Kidney (tissue), 14 donors: Measurements from ENCODE around the gene NTRK2. TPM values are rescaled to one million over a fixed set of nuclear protein-coding genes. Genes with fewer than 3 reads are reported as not detected.
A peak's percentile ranks its signal among the peaks of the same experiment; 100 is the strongest.

Source experiments
- DNase-seq, 5 donors: peaks; one replicate each; pipeline ENCODE4 v3.0.0-alpha.2; 2013 to 2020
- FAIRE-seq: peaks from 2 replicates; lab custom pipeline; 2012; peaks lifted over from hg19 to GRCh38; lab: Jason Lieb, UNC
- H3K27ac ChIP-seq, 2 donors: one replicate each; pipeline ENCODE4 v1.7.0; 2013; ENCODE audit warnings: low read depth in 2 of 2, low read length in 2 of 2, inconsistent platforms in 1 of 2
- H3K27me3 ChIP-seq: one replicate; pipeline ENCODE4 v1.7.1; 2013; ENCODE audit warnings: low read length, inconsistent platforms; ENCODE audit not compliant: control insufficient read depth, insufficient read depth
- H3K36me3 ChIP-seq, 3 donors: one replicate each; pipeline versions ENCODE4 v1.7.0 to v1.7.1; 2013; ENCODE audit warnings: low read length in 3 of 3, control low read depth in 1 of 3, inconsistent platforms in 1 of 3; ENCODE audit not compliant: insufficient read depth in 3 of 3, control insufficient read depth in 2 of 3
- H3K4me1 ChIP-seq, 3 donors: one replicate each; pipeline versions ENCODE4 v1.7.0 to v1.7.1; 2013; ENCODE audit warnings: low read length in 3 of 3, inconsistent platforms in 1 of 3, low read depth in 1 of 3; ENCODE audit not compliant: control insufficient read depth in 2 of 3, insufficient read depth in 2 of 3
- H3K4me3 ChIP-seq, 3 donors: one replicate each; pipeline versions ENCODE4 v1.7.0 to v1.8.1; 2013; ENCODE audit warnings: low read length in 3 of 3, control low read depth in 1 of 3, inconsistent platforms in 1 of 3
- H3K9ac ChIP-seq, 3 donors: one replicate each; pipeline versions ENCODE4 v1.7.0 to v1.7.1; 2013; ENCODE audit warnings: low read length in 3 of 3, control low read depth in 1 of 3, inconsistent platforms in 1 of 3
- H3K9me3 ChIP-seq, 3 donors: one replicate each; pipeline versions ENCODE4 v1.7.0 to v1.7.1; 2013; ENCODE audit warnings: low read length in 3 of 3, control low read depth in 1 of 3, inconsistent platforms in 1 of 3; ENCODE audit not compliant: control insufficient read depth in 2 of 3, insufficient read depth in 1 of 3
- CTCF ChIP-seq: IDR thresholded peaks from 3 replicates; pipeline ENCODE4 v1.5.1; 2012; ENCODE audit warnings: mild to moderate bottlenecking, moderate library complexity, borderline replicate concordance; ENCODE audit not compliant: insufficient read depth; ENCODE audit errors: extremely low read depth
- intact Hi-C: fragments of 100-400 bp; cut with DNase I; formaldehyde crosslinking; loops from one replicate; pipeline ENCODE4 v1.11.1; 2022
- polyA plus RNA-seq: library from polyadenylated mRNA; stranded (reverse); fragments of 350-450 nt; fragmentation: Illumina TruSeq; extraction: RNeasy Lipid Tissue Mini Kit (QIAGEN cat#74804); gene quantifications from one replicate; pipeline ENCODE4 v1.2.3, GENCODE V29; 2014; ENCODE audit warnings: low read depth, low replicate concordance; ENCODE audit not compliant: insufficient read depth
- total RNA-seq: library from RNA; stranded (reverse); fragmentation: NEBNext Ultra II Directional; extraction: Animal tissue kit (Norgen Biotek cat#: 25700); gene quantifications from one replicate; pipeline ENCODE4 v1.2.1, GENCODE V29; 2021
- donor health status: control.
- donor health status: control.
- donor health status: control.
- donor health status: control.
- donor health status: control.
- donor health status: DM: yes; HTN: yes; CAD: no.
- donor health status: Normal renal cell carcinoma (clear cell type).

Gene NTRK2
- total and polyA plus RNA-seq, 2 donors from 2014 or later = 20.0 to 41.2 TPM

GRCh38 chr9:84622981-84623380, 46.5 kb upstream of the NTRK2 start:
- H3K27me3 ChIP-seq = no peaks in the 10 kb centered on the region
- H3K9me3 ChIP-seq = no peaks in the 10 kb centered on the region
- no peak overlapping the region for H3K27ac ChIP-seq
- no peak overlapping the region for H3K9ac ChIP-seq
- no peak for FAIRE-seq
- intact Hi-C loops = no loop called here
- no peaks in the 10 kb centered on the region for H3K36me3 ChIP-seq
- TF ChIP-seq CTCF = no peak
- no peak for DNase-seq
- no peaks in the 10 kb centered on the region for H3K4me1 ChIP-seq
- H3K4me3 ChIP-seq = no peak overlapping the region

GRCh38 chr9:84636436-84636835, 33.1 kb upstream of the NTRK2 start:
- TF ChIP-seq CTCF = no peak
- H3K27ac ChIP-seq = no peak overlapping the region
- no peak overlapping the region for H3K4me3 ChIP-seq
- peaks cover 0 to 7% (median 5%) of the 10 kb centered on the region in 3 donors for H3K9me3 ChIP-seq
- H3K36me3 ChIP-seq = no peaks in the 10 kb centered on the region
- H3K27me3 ChIP-seq = no peaks in the 10 kb centered on the region
- FAIRE-seq (no peak), DNase-seq (no peak)
- H3K9ac ChIP-seq = no peak overlapping the region
- intact Hi-C loops = no loop called here
- H3K4me1 ChIP-seq = no peaks in the 10 kb centered on the region

GRCh38 chr9:84642553-84643141, 26.9 kb upstream of the NTRK2 start:
- Histone ChIP-seq H3K4me3 (no peak overlapping the region), H3K27me3 (no peaks in the 10 kb centered on the region), H3K4me1 (no peaks in the 10 kb centered on the region), H3K9ac (no peak overlapping the region), H3K36me3 (no peaks in the 10 kb centered on the region), H3K27ac (no peak overlapping the region), H3K9me3 (peaks cover 0 to 7% (median 5%) of the 10 kb centered on the region in 3 donors)
- no peak for TF ChIP-seq CTCF
- FAIRE-seq (no peak), DNase-seq (peak in 2 of 5 donors; percentile 36 to 37)
- intact Hi-C loops = no loop called here

- FAIRE-seq = no peak
- Histone ChIP-seq H3K27me3 (no peaks in the 10 kb centered on the region), H3K36me3 (no peaks in the 10 kb centered on the region), H3K27ac (no peak overlapping the region), H3K9me3 (no peaks in the 10 kb centered on the region), H3K4me1 (no peaks in the 10 kb centered on the region), H3K9ac (no peak overlapping the region), H3K4me3 (no peak overlapping the region)
- TF ChIP-seq CTCF = no peak
- DNase-seq = no peak
- intact Hi-C loops = no loop called here
Observed at GRCh38 chr9:84647699-84648098, 21.8 kb upstream of the NTRK2 start.
